Suprapubic skin (tissue), 4 donors: ENCODE data around the gene IQGAP3. TPM values are rescaled to one million over a fixed set of nuclear protein-coding genes. Genes with fewer than 3 reads are reported as not detected.

ENCODE experiments used
- DNase-seq, 2 donors: peaks; one replicate each; pipeline ENCODE4 v3.0.0-alpha.2; 2019; ENCODE audit warnings: low spot score in 2 of 2
- H3K27ac ChIP-seq: fragments of 200-600 bp; sonication (generic); one replicate; pipeline ENCODE4 v1.5.1; 2019
- H3K27me3 ChIP-seq: fragments of 200-600 bp; sonication (generic); one replicate; pipeline ENCODE4 v1.5.1; 2019
- H3K36me3 ChIP-seq: fragments of 200-600 bp; sonication (generic); one replicate; pipeline ENCODE4 v1.5.1; 2019
- H3K4me1 ChIP-seq: fragments of 200-600 bp; sonication (generic); one replicate; pipeline ENCODE4 v1.5.1; 2019
- H3K4me3 ChIP-seq: fragments of 200-600 bp; sonication (generic); one replicate; pipeline ENCODE4 v1.5.1; 2019; ENCODE audit warnings: mild to moderate bottlenecking
- H3K9me3 ChIP-seq: fragments of 200-600 bp; sonication (generic); one replicate; pipeline ENCODE4 v1.5.1; 2019
- CTCF ChIP-seq, 2 donors: fragments of 200-600 bp in 1 of 2; fragments of 450-650 bp in 1 of 2; sonication (generic) in 1 of 2; IDR thresholded peaks; one replicate each; pipeline ENCODE4 v1.5.1; 2016 to 2019; ENCODE audit warnings: antibody characterized with exemption in 2 of 2, mild to moderate bottlenecking in 1 of 2, moderate library complexity in 1 of 2
- EP300 ChIP-seq: sonication (generic); formaldehyde crosslinking; IDR thresholded peaks from one replicate; pipeline ENCODE4 v1.6.1; 2017; ENCODE audit warnings: antibody characterized with exemption
- POLR2A ChIP-seq, 2 donors: fragments of 450-650 bp; IDR thresholded peaks; one replicate each; pipeline ENCODE4 v1.6.1; 2017; ENCODE audit warnings: antibody characterized with exemption in 2 of 2, mild to moderate bottlenecking in 2 of 2, moderate library complexity in 2 of 2
- POLR2AphosphoS5 ChIP-seq, 3 donors: sonication (generic); formaldehyde crosslinking; IDR thresholded peaks; one replicate each; pipeline ENCODE4 v1.6.1; 2017; ENCODE audit warnings: antibody characterized with exemption in 3 of 3
- WGBS: methylation state at CpG from one replicate; pipeline ENCODE4 v1.1.5; 2018; 5-methylcytosine and 5-hydroxymethylcytosine counted together
- total RNA-seq, 4 donors: library from RNA; depleted of rRNA; stranded (reverse); fragments of >200 nt; gene quantifications; one replicate each; pipeline ENCODE4 v1.1.0, GENCODE V29; 2016

The IQGAP3 gene
- total RNA-seq, 4 donors from 2014 or later, result 2.2 to 5.7 (median 4.5) TPM

- TF ChIP-seq CTCF (IDR thresholded peaks at IDR 0.05), result no peak
- WGBS, result 76% methylated on average over 6 of the region's 6 CpGs
- DNase-seq, result no peak
- Histone ChIP-seq H3K36me3 (peaks cover 6% of the 10 kb centered on the region), H3K9me3 (no peaks in the 10 kb centered on the region), H3K4me3 (peak overlapping the region; percentile 28), H3K27me3 (no peaks in the 10 kb centered on the region), H3K4me1 (peaks cover 89% of the 10 kb centered on the region), H3K27ac (peak overlapping the region; percentile 64)
Measured at GRCh38 chr1:156491151-156491949, 81.0 kb downstream of the IQGAP3 start.

- peaks cover 6% of the 10 kb centered on the region for H3K36me3 ChIP-seq
- no peaks in the 10 kb centered on the region for H3K27me3 ChIP-seq
- H3K4me3 ChIP-seq, result peak overlapping the region; percentile 28
- no peaks in the 10 kb centered on the region for H3K9me3 ChIP-seq
- peak overlapping the region; percentile 64 for H3K27ac ChIP-seq
- WGBS, result 7% methylated on average over 9 of the region's 10 CpGs
- TF ChIP-seq EP300, result no peak
- TF ChIP-seq CTCF (IDR thresholded peaks at IDR 0.05), result no peak
- no peak for TF ChIP-seq POLR2AphosphoS5 (IDR thresholded peaks at IDR 0.05)
- no peak for TF ChIP-seq POLR2A (IDR thresholded peaks at IDR 0.05)
- H3K4me1 ChIP-seq, result peaks cover 87% of the 10 kb centered on the region
- DNase-seq, result no peak
Measured at GRCh38 chr1:156490401-156491032, 81.8 kb downstream of the IQGAP3 start.

- DNase-seq, result no peak
- peak overlapping the region; percentile 28 for H3K4me3 ChIP-seq
- 49% methylated on average over 6 of the region's 7 CpGs for WGBS
Measured at GRCh38 chr1:156489935-156490293, 82.5 kb downstream of the IQGAP3 start.

GRCh38 chr1:156489166-156489934, 83.0 kb downstream of the IQGAP3 start:
- DNase-seq, result no peak
- no peaks in the 10 kb centered on the region for H3K9me3 ChIP-seq
- H3K36me3 ChIP-seq, result peaks cover 3% of the 10 kb centered on the region
- H3K4me1 ChIP-seq, result peaks cover 85% of the 10 kb centered on the region
- H3K4me3 ChIP-seq, result peak overlapping the region; percentile 28
- no peak for TF ChIP-seq POLR2A (IDR thresholded peaks at IDR 0.05)
- no peak for TF ChIP-seq EP300
- H3K27me3 ChIP-seq, result no peaks in the 10 kb centered on the region
- 27% methylated on average over 8 of the region's 12 CpGs for WGBS
- peak overlapping the region; percentile 64 for H3K27ac ChIP-seq

More at GRCh38 chr1:156489935-156490293, 82.5 kb downstream of the IQGAP3 start:
- Histone ChIP-seq H3K4me1 (peaks cover 85% of the 10 kb centered on the region), H3K36me3 (peaks cover 3% of the 10 kb centered on the region), H3K27me3 (no peaks in the 10 kb centered on the region), H3K27ac (peak overlapping the region; percentile 64), H3K9me3 (no peaks in the 10 kb centered on the region)
- no peak for TF ChIP-seq POLR2AphosphoS5 (IDR thresholded peaks at IDR 0.05)
- no peak for TF ChIP-seq POLR2A (IDR thresholded peaks at IDR 0.05)
- TF ChIP-seq EP300, result no peak
- no peak for TF ChIP-seq CTCF (IDR thresholded peaks at IDR 0.05)

- no peak for DNase-seq
- H3K4me3 ChIP-seq, result peak overlapping the region; percentile 28
- peaks cover 82% of the 10 kb centered on the region for H3K4me1 ChIP-seq
- H3K27ac ChIP-seq, result no peak overlapping the region
- WGBS, result 74% methylated on average over 4 of the region's 5 CpGs
- no peak for TF ChIP-seq POLR2AphosphoS5 (IDR thresholded peaks at IDR 0.05)
- no peak for TF ChIP-seq CTCF (IDR thresholded peaks at IDR 0.05)
- no peak for TF ChIP-seq POLR2A (IDR thresholded peaks at IDR 0.05)
- TF ChIP-seq EP300, result no peak
- H3K27me3 ChIP-seq, result no peaks in the 10 kb centered on the region
- H3K9me3 ChIP-seq, result no peaks in the 10 kb centered on the region
- H3K36me3 ChIP-seq, result peaks cover 3% of the 10 kb centered on the region
Measured at GRCh38 chr1:156488566-156489165, 83.7 kb downstream of the IQGAP3 start.
